Right lobe of liver (tissue), 6 donors: ENCODE measurements around the gene VSTM4. TPM values are rescaled to one million over a fixed set of nuclear protein-coding genes. Genes with fewer than 3 reads are reported as not detected.

Experiments used
- ATAC-seq, 4 donors: fragments of 200-7000 bp; cut with Tn5 transposase; one replicate each; pipeline ENCODE4 v1.9.1; 2020; ENCODE audit warnings: mild to moderate bottlenecking in 4 of 4, moderate library complexity in 4 of 4
- DNase-seq, 3 donors: peaks; one replicate each; pipeline ENCODE4 v3.0.0-alpha.2; 2020
- H3K27ac ChIP-seq, 3 donors: fragments of 200-600 bp; one replicate each; pipeline ENCODE4 v1.8.0; 2022
- H3K27me3 ChIP-seq, 2 donors: fragments of 200-600 bp; one replicate each; pipeline ENCODE4 v1.8.0; 2022
- H3K36me3 ChIP-seq, 4 donors: fragments of 200-600 bp; sonication (generic) in 1 of 4; one replicate each; pipeline versions ENCODE4 v1.5.1 to v1.8.0; 2017 to 2022; ENCODE audit warnings: control low read depth in 1 of 4
- H3K4me1 ChIP-seq, 4 donors: fragments of 200-600 bp; sonication (generic) in 1 of 4; one replicate each; pipeline versions ENCODE4 v1.5.1 to v1.8.0; 2017 to 2022; ENCODE audit warnings: control low read depth in 1 of 4
- H3K4me3 ChIP-seq, 3 donors: fragments of 200-600 bp; one replicate each; pipeline ENCODE4 v1.8.0; 2022
- H3K9me3 ChIP-seq, 4 donors: fragments of 200-600 bp; sonication (generic) in 1 of 4; one replicate each; pipeline versions ENCODE4 v1.5.1 to v1.8.0; 2017 to 2022; ENCODE audit warnings: control low read depth in 1 of 4
- POLR2A ChIP-seq: fragments of 450-650 bp; IDR thresholded peaks from one replicate; pipeline ENCODE4 v1.6.1; 2017; ENCODE audit warnings: antibody characterized with exemption, mild to moderate bottlenecking
- WGBS: methylation state at CpG from one replicate; pipeline ENCODE4 v1.1.6; 2018; ENCODE audit warnings: low coverage, low lambda C conversion rate; ENCODE audit not compliant: insufficient coverage; ENCODE audit errors: missing lambda C conversion rate; 5-methylcytosine and 5-hydroxymethylcytosine counted together
- intact Hi-C, 2 donors: fragments of 100-400 bp; cut with DNase I; formaldehyde crosslinking; loops; one replicate each; pipeline versions ENCODE4 v1.11.2 to v1.14.1; 2022
- total RNA-seq, 6 experiments: library from RNA; depleted of rRNA in 2 of 6; stranded (reverse); fragments of >200 nt in 2 of 6; fragmentation: NEBNext Ultra II Directional in 3 of 6; extraction: Animal tissue kit (Norgen Biotek cat#: 25700) in 3 of 6; gene quantifications; one replicate each; pipeline versions ENCODE4 v1.1.0 to v1.2.4, GENCODE V29; 2016 to 2023
- TF ChIP-seq, protein P1 (sequence below), 4 donors: fragments of 200-600 bp in 3 of 4; fragments of 450-650 bp in 1 of 4; IDR thresholded peaks; one replicate each; pipeline versions ENCODE4 v1.5.1 to v1.8.0; 2016 to 2022; ENCODE audit warnings: antibody characterized with exemption in 4 of 4, mild to moderate bottlenecking in 2 of 4
- donor health status: DM: no; HTN: yes; CAD: no.
- donor health status: DM: no; HTN: no; CAD: no.
- donor health status: DM: no; HTN: no; CAD: no.
- donor health status: DM: no; HTN: yes; CAD: no.
- donor health status: DM: no; HTN: yes; CAD: no.

The VSTM4 gene
- total RNA-seq, 6 experiments from 2014 or later = 2.1 to 6.6 (median 3.1) TPM

- DNase-seq = no peak
- no peaks in the 10 kb centered on the region for H3K36me3 ChIP-seq
- H3K27ac ChIP-seq = no peak overlapping the region
- WGBS = 0% methylated on average over 1 of the region's 2 CpGs
- peaks cover 0 to 6% (median 0%) of the 10 kb centered on the region in 4 donors for H3K9me3 ChIP-seq
- no peak for TF ChIP-seq POLR2A
- TF ChIP-seq, protein P1, sequence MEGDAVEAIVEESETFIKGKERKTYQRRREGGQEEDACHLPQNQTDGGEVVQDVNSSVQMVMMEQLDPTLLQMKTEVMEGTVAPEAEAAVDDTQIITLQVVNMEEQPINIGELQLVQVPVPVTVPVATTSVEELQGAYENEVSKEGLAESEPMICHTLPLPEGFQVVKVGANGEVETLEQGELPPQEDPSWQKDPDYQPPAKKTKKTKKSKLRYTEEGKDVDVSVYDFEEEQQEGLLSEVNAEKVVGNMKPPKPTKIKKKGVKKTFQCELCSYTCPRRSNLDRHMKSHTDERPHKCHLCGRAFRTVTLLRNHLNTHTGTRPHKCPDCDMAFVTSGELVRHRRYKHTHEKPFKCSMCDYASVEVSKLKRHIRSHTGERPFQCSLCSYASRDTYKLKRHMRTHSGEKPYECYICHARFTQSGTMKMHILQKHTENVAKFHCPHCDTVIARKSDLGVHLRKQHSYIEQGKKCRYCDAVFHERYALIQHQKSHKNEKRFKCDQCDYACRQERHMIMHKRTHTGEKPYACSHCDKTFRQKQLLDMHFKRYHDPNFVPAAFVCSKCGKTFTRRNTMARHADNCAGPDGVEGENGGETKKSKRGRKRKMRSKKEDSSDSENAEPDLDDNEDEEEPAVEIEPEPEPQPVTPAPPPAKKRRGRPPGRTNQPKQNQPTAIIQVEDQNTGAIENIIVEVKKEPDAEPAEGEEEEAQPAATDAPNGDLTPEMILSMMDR (IDR thresholded peaks at IDR 0.05) = no peak
- H3K4me1 ChIP-seq = no peaks in the 10 kb centered on the region
- intact Hi-C loops = no loop called here
- H3K27me3 ChIP-seq = no peaks in the 10 kb centered on the region
- no peak overlapping the region for H3K4me3 ChIP-seq
- no peak for ATAC-seq
Measured at GRCh38 chr10:49151025-49151445, 35.7 kb upstream of the VSTM4 start.

GRCh38 chr10:49150426-49150825 lies 35.1 kb upstream of the VSTM4 start:
- Histone ChIP-seq H3K9me3 (peaks cover 0 to 6% (median 0%) of the 10 kb centered on the region in 4 donors), H3K27ac (no peak overlapping the region), H3K36me3 (no peaks in the 10 kb centered on the region), H3K4me3 (no peak overlapping the region), H3K4me1 (no peaks in the 10 kb centered on the region), H3K27me3 (no peaks in the 10 kb centered on the region)
- DNase-seq (no peak), ATAC-seq (no peak)
- TF ChIP-seq, protein P1 (IDR thresholded peaks at IDR 0.05) = no peak
- TF ChIP-seq POLR2A = no peak
- WGBS = 51% methylated on average over 5 of the region's 5 CpGs
- intact Hi-C loops = no loop called here

DNA sequence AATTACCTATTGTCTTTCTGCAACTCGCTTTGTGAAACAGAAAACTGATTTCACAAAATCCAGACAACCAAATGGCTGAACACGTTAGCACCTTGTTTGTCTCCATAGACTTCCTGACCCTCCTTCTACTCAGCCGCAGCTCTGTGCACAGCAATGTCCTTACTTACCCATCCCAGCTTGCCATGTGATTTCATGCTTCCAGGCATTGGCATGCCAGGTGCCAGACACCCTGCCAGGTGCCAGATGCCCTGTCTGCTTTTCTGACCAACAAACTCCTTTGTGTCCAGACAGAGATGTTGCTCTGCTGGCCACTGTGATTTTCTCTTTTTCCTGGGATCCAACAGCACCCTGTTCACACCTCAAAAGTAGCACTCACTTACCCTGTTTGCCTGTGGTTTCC lies 34.6 kb upstream of the VSTM4 start:
- intact Hi-C loops = no loop called here
- DNase-seq (no peak), ATAC-seq (no peak)
- 56% methylated on average over 2 of the region's 3 CpGs for WGBS
- no peaks in the 10 kb centered on the region for H3K36me3 ChIP-seq
- H3K27me3 ChIP-seq = no peaks in the 10 kb centered on the region
- H3K9me3 ChIP-seq = peaks cover 0 to 6% (median 0%) of the 10 kb centered on the region in 4 donors
- no peaks in the 10 kb centered on the region for H3K4me1 ChIP-seq
- TF ChIP-seq, protein P1 (IDR thresholded peaks at IDR 0.05) = no peak
- TF ChIP-seq POLR2A = no peak
- no peak overlapping the region for H3K27ac ChIP-seq
- no peak overlapping the region for H3K4me3 ChIP-seq

- DNase-seq = no peak
- H3K4me3 ChIP-seq = no peak overlapping the region
- no peaks in the 10 kb centered on the region for H3K4me1 ChIP-seq
- H3K9me3 ChIP-seq = peaks cover 0 to 6% (median 0%) of the 10 kb centered on the region in 4 donors
- intact Hi-C loops = no loop called here
- no peaks in the 10 kb centered on the region for H3K27me3 ChIP-seq
- TF ChIP-seq, protein P1 (IDR thresholded peaks at IDR 0.05) = no peak
- TF ChIP-seq POLR2A = no peak
- no peaks in the 10 kb centered on the region for H3K36me3 ChIP-seq
- 80% methylated on average over 2 of the region's 2 CpGs for WGBS
- ATAC-seq = no peak
- no peak overlapping the region for H3K27ac ChIP-seq
Measured at GRCh38 chr10:49144058-49144720, 28.9 kb upstream of the VSTM4 start.
